Left hindlimb (tissue), 1 donor: ENCODE data around the gene SHB.

Source experiments
- DNase-seq: peaks from one replicate; pipeline ENCODE4 v3.0.0-alpha.2; 2018

SHB gene

DNA sequence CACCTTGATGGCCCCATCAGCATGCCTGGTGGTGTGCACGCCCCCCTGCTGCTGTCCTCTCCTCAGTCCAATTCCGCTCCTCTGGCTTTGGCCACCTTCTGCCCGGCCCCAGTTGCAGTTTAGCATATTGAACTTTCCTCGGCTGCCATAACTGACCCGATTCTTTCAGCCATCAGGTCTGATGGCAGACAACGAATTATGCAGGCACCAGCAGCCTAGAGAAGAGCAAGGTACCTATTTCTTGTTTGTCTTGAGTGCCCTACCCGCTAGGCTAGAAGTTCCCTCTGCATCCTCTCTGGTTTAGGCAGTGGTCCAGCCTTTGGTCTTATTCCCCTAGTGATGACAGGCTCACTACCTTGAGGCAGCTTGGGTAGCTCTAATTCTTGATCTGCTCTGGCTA lies 122.1 kb downstream of the SHB start:
- no peak for DNase-seq

DNA sequence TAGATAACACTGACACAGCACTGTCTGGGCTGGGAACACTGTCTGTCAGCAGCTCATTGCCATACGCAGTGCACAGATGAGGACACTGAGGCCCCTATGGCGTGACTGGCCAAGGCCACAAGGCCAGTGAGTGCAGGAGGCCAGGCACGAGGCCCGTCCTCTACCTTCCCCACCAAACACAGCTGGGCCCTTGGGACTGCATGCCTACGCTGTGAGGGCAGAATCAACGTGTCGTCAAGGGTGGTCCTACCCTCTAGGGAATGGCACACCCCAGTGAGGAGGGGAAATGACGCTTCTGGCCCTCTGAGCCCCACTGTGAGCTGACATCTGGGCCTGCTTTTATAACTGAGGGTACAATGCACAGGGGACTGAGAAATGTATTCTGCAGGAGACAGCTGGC lies 123.0 kb downstream of the SHB start:
- no peak for DNase-seq

DNA sequence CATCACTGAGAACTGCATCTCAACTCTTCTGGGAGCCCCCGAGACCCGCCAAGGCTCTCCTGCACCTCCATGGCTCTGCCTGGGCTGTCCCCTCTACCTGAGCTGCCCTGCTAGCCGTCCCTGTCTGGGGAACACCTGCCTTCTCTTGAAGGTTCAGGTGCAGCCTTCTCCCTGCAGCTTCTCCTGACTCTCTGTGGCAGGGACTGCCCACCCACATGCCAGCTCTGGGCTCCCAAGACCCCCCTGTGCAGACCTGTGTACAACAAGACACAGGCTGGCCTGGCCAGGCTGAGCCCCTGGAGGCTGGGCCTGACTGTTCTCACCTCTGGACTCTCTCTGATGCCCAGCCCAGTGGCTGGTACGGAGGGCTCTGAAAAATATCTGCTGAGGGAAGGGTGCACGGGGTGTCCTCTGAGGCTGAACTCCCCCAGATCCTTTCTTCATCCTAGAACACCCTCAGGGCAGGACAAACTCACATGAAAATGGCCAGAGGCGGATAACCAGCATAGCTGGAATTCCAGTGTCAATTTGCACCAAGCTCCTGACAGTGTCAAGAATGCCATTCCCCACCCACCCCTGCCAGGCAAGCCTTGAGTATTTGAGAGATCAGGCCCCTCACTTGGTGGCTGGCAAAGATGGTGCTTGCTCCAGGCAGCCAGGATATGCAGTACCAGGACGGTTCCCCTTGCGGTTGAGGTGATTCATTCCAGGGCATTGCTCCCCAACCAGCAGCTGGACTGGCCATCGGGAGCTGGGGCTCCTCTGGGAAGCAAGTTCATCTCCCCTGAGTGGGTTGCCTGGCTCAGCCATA lies 124.2 kb downstream of the SHB start:
- no peak for DNase-seq

DNA sequence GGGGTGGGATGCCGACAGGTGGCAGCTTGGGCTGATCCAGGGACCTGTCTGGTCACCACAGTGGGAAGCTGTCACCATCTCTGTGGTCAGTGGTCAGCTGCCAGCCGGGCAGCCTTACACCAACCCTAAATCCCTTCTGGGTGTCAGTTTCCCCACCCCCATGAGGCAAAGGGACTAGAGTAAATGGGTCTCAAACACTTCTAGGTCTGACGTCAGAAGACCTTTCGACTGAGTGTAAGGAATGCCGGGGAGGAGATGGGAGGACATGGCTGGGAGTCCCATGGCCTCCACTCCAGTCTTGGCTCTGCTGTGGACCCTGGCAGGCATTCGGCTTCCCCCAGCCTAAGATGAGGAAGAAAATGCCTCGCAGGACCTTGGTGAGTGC lies 124.8 kb downstream of the SHB start:
- DNase-seq, result no peak

DNA sequence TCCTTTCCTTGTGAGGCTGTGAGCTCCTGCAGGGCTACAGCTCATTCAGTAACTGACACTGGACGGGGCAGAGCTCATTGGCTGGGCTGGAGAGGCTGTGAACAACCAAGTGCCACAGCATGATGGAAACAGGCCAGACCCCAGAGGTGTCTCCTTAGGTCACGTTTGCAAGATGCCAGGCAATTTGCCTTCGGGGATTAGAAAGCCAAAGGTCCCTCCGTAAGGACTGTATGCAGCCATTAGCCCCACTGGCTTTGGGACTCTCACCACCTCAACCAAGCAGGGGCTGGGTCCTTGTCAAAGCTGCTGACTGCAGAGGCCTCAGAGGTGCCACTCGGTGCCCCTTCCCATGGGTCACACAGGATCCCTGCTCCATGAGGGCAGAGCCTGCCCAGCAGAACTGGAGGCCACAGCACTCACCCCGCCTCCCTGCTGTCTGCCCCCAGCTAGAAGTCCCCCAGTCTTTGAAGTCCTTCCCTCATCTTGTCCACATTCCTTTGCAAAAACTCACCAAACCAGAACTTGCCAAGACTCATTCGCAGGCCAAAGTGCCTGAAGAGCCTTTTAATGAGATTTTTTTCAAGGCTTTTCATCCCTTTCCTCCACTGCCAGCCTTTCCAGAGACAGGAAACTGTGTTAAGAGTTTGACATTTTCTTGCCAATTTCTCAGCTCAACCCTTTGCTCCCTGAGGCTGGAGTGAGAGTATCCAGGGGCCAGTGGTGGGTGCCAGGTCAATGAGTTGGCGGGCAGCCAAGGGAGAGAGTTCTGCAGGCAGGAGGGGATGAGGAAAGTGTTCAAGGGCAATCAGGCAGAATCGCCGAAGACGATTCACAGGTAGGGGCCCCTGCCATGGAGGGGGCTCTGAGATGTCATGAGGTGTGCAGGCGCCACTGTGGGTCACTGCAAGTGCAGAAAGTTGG lies 125.4 kb downstream of the SHB start:
- DNase-seq, result peak; percentile 70

DNA sequence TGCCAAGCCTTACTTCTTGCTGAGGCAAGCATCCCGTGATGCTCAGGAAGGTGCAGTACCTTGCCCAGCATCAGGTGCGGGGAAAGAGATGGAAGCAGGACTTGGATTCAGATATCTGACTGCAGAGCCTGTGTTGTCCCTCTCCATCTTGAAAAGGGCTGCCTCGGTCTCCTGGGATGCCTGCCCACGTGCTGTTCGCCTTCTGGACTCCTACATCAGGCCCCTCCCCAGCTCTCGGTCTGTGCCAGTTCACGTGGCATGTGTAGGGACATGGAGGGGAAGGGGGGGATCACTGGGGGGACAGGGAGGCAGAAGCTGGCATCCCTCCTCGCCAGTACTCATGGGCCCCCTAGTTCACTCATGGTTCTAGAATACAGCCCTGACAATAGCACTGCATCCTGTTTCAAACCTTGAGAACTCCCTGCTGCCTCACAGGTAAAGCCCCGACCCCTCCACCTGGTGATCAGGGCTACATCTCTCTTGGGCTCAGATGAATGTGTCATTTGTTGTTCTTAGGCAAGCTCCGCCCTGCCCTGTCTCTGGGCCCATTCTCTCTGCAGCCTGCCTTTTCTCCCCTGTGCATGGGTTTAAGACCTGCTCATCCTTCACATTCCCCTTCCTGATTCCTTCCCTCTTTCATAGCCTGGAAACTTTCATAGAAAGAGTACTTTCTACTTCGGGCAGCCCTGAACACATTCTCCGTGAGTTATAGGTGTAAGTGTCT lies 126.2 kb downstream of the SHB start:
- DNase-seq, result no peak

DNA sequence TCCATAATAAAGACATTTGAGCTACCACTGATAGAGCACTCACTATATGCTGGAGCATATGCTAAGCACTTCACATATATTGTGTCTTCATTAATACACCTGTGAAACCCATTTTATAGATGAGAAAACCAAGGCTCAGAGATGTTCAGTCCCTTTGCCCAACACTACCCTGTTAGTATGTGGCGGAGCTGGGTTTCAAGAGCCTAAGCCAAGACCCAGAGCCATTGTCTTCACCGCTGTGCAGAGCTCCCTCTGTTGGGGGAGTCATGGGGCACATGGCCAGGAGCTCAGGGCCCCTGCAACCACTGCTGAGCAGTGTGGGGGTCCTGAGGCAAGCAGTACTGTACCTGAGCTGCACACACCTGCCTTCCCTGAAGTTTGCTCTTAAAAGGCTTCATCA lies 127.8 kb downstream of the SHB start:
- DNase-seq, result no peak

DNA sequence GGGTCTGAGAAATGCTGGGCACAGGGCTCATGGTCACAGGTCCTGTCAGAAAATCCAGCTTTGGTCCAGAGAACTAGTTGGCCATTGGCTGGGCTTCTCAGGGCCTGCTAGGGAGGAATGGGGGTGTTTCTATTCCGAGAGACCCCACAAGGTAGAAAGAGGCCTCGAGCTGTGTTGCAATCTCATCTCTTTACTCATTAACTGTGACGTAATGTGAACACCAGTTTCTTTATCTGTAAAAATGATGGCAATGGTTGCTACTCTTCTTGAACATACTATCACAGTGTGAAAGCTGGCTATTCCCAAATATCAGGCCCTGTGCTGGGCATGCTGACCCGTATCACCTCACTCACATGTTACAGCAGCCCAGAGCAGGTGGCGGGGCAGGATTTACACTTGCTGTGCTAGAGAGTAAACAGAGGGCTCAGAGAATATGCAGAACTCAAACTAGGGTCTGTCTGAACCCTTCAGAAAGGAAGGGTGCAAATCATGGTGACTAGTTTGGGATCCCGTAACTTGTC lies 129.4 kb downstream of the SHB start:
- no peak for DNase-seq

DNA sequence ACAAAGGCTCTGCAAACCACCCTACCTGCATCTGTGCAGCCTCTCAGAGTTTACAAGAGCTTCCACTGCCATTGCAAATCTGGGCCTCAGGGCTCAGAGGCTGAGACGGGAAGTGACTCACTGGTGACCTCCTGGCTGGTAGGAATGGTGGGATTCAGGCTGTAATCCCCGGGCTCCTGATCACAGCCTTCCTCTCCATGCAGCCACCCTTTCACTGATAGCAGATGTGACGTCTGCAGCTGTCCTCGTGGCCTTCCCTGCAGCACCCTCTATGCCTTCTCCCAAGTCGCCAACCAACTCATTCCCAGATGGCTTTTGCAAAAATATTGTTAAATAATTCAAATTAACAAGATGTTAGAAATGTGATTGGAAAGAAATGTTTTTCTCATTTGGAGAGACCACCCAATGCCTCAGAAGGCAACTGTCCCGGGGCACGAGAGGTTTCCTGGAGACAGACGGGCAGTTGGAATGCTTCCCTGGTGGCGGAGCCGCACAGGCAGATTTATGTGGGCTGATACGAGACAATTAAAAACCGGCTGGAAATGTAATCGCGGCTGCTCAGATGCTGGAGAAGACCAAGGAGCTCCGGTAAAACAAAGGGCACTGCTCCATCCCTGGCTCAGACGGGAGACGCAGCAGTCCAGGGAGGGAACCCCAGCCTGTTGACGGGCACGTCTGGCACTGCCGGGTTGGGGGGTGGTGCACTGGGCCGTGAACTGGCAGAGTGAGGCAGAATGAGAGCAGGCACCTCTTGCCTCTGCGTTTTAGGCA lies 130.7 kb downstream of the SHB start:
- DNase-seq, result no peak

DNA sequence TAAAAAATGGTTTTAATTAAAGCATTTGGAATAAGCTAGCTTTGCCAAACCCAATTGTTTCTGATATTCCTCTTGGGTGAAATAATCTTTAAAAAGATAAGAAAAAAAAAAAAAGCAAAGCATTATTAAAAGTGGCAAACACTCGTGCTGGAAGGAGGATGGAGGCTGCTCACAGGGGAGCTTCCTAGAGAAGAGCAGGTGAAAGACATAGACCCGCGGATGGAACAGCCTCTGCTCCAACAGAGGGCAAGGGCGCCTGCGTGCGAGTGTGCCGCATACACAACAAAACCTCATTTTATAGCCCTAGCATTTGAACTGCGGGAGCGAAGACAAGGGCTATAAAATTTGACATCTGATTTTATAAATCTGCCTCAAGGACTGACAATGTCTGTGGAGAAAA lies 131.7 kb downstream of the SHB start:
- DNase-seq, result no peak

DNA sequence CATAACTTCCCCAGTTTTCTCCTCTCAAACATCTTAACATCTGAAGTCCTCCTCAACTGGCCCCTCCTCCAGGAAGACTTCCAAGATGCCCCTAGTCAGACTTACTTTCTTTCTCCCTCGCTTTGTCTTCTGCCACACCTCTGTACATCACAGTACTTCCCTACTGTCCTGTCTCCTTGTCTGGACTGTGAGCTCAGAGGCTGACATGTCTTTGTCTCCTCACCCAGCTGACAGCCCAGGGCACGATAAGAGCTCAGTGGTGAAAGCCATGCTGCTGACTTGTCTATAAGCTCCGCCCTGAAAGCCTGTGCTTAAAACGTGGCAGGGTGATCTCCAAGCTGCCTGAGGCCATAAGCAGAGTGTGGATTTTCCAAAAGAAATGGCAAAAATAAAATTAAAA lies 132.1 kb downstream of the SHB start:
- DNase-seq, result no peak

DNA sequence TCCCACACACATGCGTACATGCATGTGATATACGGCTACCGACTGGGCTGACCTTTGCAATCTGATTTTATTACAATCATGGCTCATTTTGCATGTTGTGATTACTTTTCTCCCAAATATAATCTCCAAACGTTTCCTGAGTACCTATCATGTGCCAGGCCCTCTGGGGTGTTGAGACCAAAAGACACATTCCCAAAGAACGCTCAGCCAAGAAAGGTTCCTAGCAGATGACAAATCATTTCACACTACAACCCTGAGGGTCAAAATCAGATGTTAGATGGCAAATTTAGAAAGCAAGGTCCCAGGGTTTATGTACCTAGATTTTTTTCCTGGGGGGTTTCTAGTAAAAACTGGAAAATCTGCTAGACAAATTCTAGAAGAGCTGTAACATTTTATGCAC lies 132.7 kb downstream of the SHB start:
- no peak for DNase-seq

DNA sequence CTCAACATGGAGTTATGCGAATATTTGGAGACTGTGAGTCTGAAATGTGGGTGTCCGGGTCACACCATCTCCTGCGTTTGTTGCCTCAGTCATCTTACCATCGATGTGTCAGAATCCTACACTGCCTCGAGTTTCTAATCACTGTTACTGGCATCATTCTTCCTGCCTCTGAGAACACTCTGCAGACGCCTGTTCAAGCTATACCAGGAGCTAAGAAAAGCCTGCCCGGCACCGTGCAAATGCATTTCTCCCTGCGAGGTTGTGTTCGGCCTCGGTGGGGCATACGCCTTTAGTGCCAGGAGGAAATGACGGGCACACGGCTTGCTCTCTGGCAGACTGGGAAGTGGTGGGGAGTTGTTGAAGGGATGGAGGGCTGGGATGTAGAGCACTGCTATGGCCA lies 133.9 kb downstream of the SHB start:
- DNase-seq, result no peak

DNA sequence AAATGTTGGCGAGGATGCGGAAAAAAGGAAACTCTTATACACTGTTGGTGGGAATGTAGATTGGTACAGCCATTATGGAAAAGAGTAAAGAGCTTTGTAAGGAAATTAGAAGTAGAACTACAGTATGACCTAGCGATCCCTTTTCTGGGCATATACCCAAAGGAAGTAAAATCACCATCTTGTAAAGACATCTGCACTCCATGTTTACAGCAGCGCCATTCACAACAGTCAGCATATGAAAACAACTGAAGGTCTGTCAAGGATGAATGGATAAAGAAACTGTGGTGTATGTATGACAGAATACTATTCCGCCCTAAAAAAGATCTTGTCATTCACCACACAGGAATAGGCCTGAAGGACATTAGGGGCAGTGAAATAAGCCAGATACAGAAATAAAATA lies 137.4 kb downstream of the SHB start:
- no peak for DNase-seq

DNA sequence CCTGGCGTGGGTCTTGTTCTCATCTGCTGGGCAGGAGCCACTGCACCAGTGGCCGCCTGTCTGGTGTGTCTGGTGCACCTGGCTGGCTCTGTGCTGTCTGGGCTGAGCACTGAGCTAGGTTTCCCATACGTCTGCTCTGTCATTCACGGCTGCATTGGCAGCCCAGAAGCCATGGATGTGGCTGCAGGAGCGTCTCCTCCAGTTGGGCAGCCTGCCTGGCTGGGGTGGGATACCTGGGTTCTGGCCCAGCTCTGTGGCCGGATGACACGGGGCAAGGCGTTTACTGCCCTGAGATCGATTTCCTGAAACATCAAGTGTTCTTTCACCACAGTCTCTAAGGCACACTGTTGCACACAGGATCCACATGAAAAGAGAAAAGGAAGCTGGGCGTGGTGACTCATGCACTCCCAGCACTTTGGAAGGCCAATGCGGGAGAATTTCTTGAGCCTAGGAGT lies 139.6 kb downstream of the SHB start:
- DNase-seq, result no peak

DNA sequence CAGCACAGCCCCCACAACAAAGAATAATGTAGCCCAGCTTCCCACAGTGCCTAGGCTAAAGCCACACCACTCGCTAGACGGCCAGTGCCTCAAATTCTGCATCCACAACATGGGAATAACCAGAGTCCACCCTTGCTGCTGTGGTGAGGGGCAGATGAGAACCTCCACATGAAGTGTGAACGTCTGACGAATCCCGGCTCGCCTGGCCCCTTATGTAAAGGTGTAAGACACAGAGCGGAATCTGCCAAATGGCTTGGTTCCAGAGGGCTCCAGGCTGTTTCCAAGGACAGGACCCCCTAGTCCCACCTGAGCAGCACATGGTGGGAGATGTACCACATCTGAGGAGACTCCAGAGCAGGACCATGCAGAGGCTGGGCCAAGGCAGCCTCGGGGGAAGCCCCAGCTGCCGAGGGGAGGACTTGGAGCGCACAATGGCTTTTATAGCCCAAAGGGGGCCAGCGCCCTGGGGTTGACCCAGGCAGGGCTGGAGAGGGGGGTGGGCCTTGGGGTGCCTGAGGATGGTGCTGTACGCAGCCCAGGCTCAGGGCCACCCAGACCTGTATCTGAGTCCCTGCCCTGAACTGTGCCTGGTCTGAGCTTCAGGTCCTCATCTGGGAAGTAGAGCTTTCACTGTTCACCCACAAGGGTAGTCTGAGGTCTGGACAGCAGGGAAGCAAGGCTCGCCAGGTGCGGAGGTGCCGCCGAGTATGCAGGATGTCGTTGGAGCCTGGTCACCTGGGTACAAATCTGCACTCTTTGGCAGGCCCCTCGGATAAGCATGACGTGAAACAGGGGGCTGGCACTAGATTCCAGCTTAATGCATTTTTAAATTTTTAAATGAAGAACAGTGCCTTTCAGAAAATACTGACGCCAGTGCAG lies 140.2 kb downstream of the SHB start:
- no peak for DNase-seq

DNA sequence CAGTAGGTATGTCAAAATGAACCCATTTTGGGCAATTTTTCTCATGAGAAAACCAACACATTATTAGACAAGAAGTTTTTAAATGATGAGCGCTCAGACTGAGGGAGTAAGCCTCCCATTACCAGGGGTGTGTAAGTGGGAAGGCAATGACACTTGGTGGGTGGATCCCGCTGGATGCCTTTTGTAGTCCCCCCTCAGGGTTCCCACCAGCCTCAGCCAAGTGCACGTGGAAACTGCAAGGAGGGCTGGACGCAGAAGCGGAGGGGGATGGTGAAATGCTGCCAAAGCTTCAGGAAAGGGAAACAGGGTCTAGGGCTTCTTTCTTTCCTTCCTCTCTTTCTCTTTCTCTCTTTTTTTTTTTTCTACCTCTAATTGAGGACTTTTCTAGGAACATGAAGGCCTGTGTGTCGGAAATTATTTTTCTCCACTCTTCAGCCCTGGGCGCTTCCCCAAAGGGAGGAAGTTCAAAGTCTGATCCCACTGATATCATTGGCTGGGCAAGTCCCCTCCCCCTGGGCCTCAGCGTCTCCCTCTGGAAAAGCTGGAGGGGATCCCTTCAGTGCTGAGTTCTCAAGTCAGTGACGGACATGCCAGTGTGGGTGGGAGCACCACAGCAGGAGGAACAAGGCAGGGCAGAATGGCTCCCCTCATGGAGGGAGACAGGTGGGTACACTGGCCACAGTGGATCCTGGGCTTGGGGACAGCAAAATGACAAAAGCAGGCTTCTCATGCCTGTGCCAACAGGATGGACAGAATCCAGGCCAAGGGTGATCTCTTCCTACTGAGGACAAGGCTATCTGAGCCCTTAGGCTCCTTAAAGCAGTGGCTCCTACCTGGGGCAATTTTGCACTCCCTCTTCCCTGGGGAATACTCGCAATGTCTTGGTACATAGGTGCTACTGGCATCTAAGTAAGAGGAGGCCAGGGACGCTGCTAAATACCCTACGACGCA lies 141.2 kb downstream of the SHB start:
- DNase-seq, result no peak

DNA sequence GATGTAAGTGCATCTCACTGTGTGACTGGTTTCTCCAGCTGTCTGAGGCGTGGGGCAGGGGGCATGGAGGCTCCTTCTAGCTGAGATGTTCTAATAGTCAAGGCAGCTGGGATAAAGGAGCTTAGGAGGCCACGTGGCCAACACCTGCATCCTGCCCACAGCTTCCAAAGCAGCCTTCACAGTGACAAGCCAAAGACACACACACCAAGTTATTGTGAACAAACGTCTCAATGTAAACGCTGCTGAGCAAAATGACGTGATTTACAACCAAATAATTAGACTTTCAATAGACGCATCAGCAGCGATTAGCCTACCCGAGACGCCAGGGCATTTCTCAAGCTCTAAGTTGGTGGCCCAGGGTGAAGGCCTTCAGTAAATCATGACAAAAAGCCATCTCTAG lies 141.9 kb downstream of the SHB start:
- peak; percentile 25 for DNase-seq

DNA sequence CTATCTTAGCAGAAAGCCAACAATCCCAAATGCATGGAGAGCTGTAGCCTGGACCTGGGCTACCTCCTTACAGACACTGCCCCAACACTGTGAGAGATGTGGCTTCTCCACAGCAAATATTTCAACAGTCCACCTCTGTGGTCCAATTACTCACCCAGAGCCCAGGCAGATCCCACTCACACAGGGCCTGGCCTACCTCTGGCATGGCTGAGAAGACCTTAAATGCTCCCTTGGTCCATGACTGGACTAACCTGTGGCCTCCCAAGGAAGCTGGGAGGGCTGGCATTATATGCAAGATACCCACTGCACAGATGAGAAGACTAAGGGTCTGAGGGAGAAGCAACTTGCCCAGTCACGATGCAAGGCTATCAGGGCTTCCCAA lies 142.3 kb downstream of the SHB start:
- no peak for DNase-seq
